CD14-positive monocyte (primary cell): ENCODE data around the gene SRGAP1. TPM values are rescaled to one million over a fixed set of nuclear protein-coding genes. Genes with fewer than 3 reads are reported as not detected.
A peak's percentile ranks its signal among the peaks of the same experiment; 100 is the strongest.

Source experiments
- DNase-seq, 3 donors: peaks; one replicate each; pipeline ENCODE4 v3.0.0-alpha.2; 2011 to 2022
- H2AFZ ChIP-seq: 2 replicates; pipeline ENCODE4 v1.6.0; 2012; ENCODE audit warnings: mild to moderate bottlenecking, low read depth, low read length, inconsistent platforms; ENCODE audit not compliant: insufficient read depth, poor library complexity, severe bottlenecking
- H3K27ac ChIP-seq, 2 donors: 1 replicate in 1 of 2; 2 replicates in 1 of 2; pipeline ENCODE4 v1.5.1; 2012 to 2013; ENCODE audit warnings: low read length in 2 of 2, control low read depth in 1 of 2, inconsistent platforms in 1 of 2, low read depth in 1 of 2, mild to moderate bottlenecking in 1 of 2
- H3K27me3 ChIP-seq, 2 donors: one replicate each; pipeline versions ENCODE4 v1.6.0 to v1.6.1; 2011 to 2013; ENCODE audit warnings: low read length in 2 of 2; ENCODE audit not compliant: control insufficient read depth in 2 of 2, insufficient read depth in 2 of 2
- H3K36me3 ChIP-seq, 2 donors: replicated peaks in 1 of 2; 1 replicate in 1 of 2; 2 replicates in 1 of 2; pipeline versions ENCODE4 v1.5.1 to v1.6.1; 2012 to 2013; ENCODE audit warnings: low read length in 2 of 2, control low read depth in 1 of 2, inconsistent platforms in 1 of 2, mild to moderate bottlenecking in 1 of 2; ENCODE audit not compliant: insufficient read depth in 2 of 2, control insufficient read depth in 1 of 2
- H3K4me1 ChIP-seq, 2 donors: 1 replicate in 1 of 2; 2 replicates in 1 of 2; pipeline versions ENCODE4 v1.5.1 to v1.6.1; 2012 to 2013; ENCODE audit warnings: low read length in 2 of 2, control low read depth in 1 of 2, inconsistent platforms in 1 of 2, mild to moderate bottlenecking in 1 of 2, moderate library complexity in 1 of 2; ENCODE audit not compliant: insufficient read depth in 2 of 2, control insufficient read depth in 1 of 2
- H3K4me2 ChIP-seq: replicated peaks from 2 replicates; pipeline ENCODE3; 2012; ENCODE audit warnings: low read length, moderate library complexity, mild to moderate bottlenecking; ENCODE audit not compliant: poor library complexity, severe bottlenecking; ENCODE audit errors: extremely low read depth
- H3K4me3 ChIP-seq, 3 experiments: fragments of 200-600 bp in 1 of 3; sonication (generic) in 1 of 3; replicated peaks in 1 of 3; 1 replicate in 2 of 3; 2 replicates in 1 of 3; pipeline ENCODE4 v1.5.1; 2011 to 2013; ENCODE audit warnings: low read length in 3 of 3, mild to moderate bottlenecking in 3 of 3, control low read depth in 2 of 3, low read depth in 2 of 3, inconsistent platforms in 1 of 3, moderate library complexity in 1 of 3
- H3K79me2 ChIP-seq: 2 replicates; pipeline ENCODE4 v1.6.0; 2012; ENCODE audit warnings: mild to moderate bottlenecking, control low read depth, inconsistent platforms, low read length, moderate library complexity; ENCODE audit not compliant: insufficient read depth
- H3K9ac ChIP-seq: 2 replicates; pipeline ENCODE4 v1.6.0; 2017; ENCODE audit warnings: low read length, mild to moderate bottlenecking; ENCODE audit not compliant: insufficient read depth, poor library complexity, severe bottlenecking
- H3K9me3 ChIP-seq, 2 donors: replicated peaks in 1 of 2; 1 replicate in 1 of 2; 2 replicates in 1 of 2; pipeline versions ENCODE4 v1.5.1 to v1.6.1; 2012 to 2013; ENCODE audit warnings: low read length in 2 of 2, control low read depth in 1 of 2; ENCODE audit not compliant: control insufficient read depth in 1 of 2, insufficient read depth in 1 of 2
- H4K20me1 ChIP-seq: 2 replicates; pipeline ENCODE4 v1.6.0; 2012; ENCODE audit warnings: mild to moderate bottlenecking, low read length, control low read depth, moderate library complexity; ENCODE audit not compliant: insufficient read depth
- H3K27ac Mint-ChIP-seq, 7 donors: one replicate each; pipeline ENCODE4 v1.8.0; 2020; ENCODE audit warnings: mild to moderate bottlenecking in 7 of 7, mixed read lengths in 7 of 7, moderate library complexity in 6 of 7, inconsistent platforms in 2 of 7
- H3K27me3 Mint-ChIP-seq, 3 donors: one replicate each; pipeline ENCODE4 v1.8.0; 2021 to 2022; ENCODE audit warnings: low read depth in 3 of 3, mild to moderate bottlenecking in 3 of 3, mixed read lengths in 3 of 3, moderate library complexity in 3 of 3, inconsistent platforms in 1 of 3
- H3K36me3 Mint-ChIP-seq, 2 donors: one replicate each; pipeline ENCODE4 v1.8.0; 2020; ENCODE audit warnings: mixed read lengths in 2 of 2, inconsistent platforms in 1 of 2, mild to moderate bottlenecking in 1 of 2
- H3K4me1 Mint-ChIP-seq: one replicate; pipeline ENCODE4 v1.8.0; 2020; ENCODE audit warnings: mild to moderate bottlenecking, mixed read lengths
- H3K4me3 Mint-ChIP-seq, 2 donors: one replicate each; pipeline ENCODE4 v1.8.0; 2020; ENCODE audit warnings: mild to moderate bottlenecking in 2 of 2, mixed read lengths in 2 of 2, moderate library complexity in 1 of 2
- H3K9me3 Mint-ChIP-seq, 7 donors: one replicate each; pipeline ENCODE4 v1.8.0; 2020 to 2022; ENCODE audit warnings: mixed read lengths in 7 of 7, mild to moderate bottlenecking in 6 of 7, moderate library complexity in 6 of 7, inconsistent platforms in 2 of 7
- CTCF ChIP-seq: fragments of 200-600 bp; IDR thresholded peaks from one replicate; pipeline ENCODE4 v1.8.0; 2022; ENCODE audit warnings: antibody characterized with exemption, mild to moderate bottlenecking
- WGBS: methylation state at CpG from one replicate; pipeline ENCODE4 v1.1.5; 2013; ENCODE audit warnings: missing lambda C conversion rate; ENCODE audit not compliant: insufficient coverage; 5-methylcytosine and 5-hydroxymethylcytosine counted together
- intact Hi-C, 2 donors: fragments of 100-400 bp; cut with micrococcal nuclease; formaldehyde crosslinking; loops; one replicate each; pipeline versions ENCODE4 v1.15.0 to v1.15.1; 2023
- polyA plus RNA-seq, 3 donors: library from polyadenylated mRNA; depleted of rRNA in 1 of 3; unstranded in 2 of 3; stranded (reverse) in 1 of 3; fragments of 300-500 nt in 2 of 3; fragments of >200 nt in 1 of 3; fragmentation: Illumina TruSeq in 2 of 3; gene quantifications; 1 replicate in 2 of 3; 2 replicates in 1 of 3; pipeline ENCODE4 v1.2.3, GENCODE V29; 2012 to 2021

The SRGAP1 gene
- polyA plus RNA-seq, 3 donors = 0.05 to 0.52 (median 0.07) TPM

- Mint-ChIP-seq H3K9me3 (no peaks in the 10 kb centered on the region), H3K4me3 (no peak overlapping the region), H3K36me3 (no peaks in the 10 kb centered on the region), H3K4me1 (peaks cover 37% of the 10 kb centered on the region), H3K27me3 (peaks cover 0 to 2% (median 2%) of the 10 kb centered on the region in 3 donors), H3K27ac (peak overlapping the region in 1 of 7 donors; percentile 58)
- no peak overlapping the region for H3K9ac ChIP-seq
- no peak overlapping the region for H3K4me3 ChIP-seq
- peaks cover 25 to 32% of the 10 kb centered on the region in 2 donors for H3K4me1 ChIP-seq
- WGBS = 95% methylated on average over 5 of the region's 5 CpGs
- no peaks in the 10 kb centered on the region for H3K9me3 ChIP-seq
- H3K4me2 ChIP-seq = no peak overlapping the region
- TF ChIP-seq CTCF = no peak
- H3K79me2 ChIP-seq = no peaks in the 10 kb centered on the region
- H2AFZ ChIP-seq = no peak overlapping the region
- intact Hi-C loops = loop anchor here in 1 of 2 donors (10.0 kb wide), 1 partner anchor 73 kb away; no protein-coding TSS in a partner anchor
- no peaks in the 10 kb centered on the region for H4K20me1 ChIP-seq
- H3K36me3 ChIP-seq = no peaks in the 10 kb centered on the region
- H3K27ac ChIP-seq = no peak overlapping the region
- H3K27me3 ChIP-seq = no peaks in the 10 kb centered on the region
- no peak for DNase-seq
Measured at GRCh38 chr12:63967358-63968145, 123.1 kb downstream of the SRGAP1 start.

GRCh38 chr12:63968673-63969072 lies 124.2 kb downstream of the SRGAP1 start:
- 100% methylated on average over 4 of the region's 6 CpGs for WGBS
- no peaks in the 10 kb centered on the region for H3K27me3 ChIP-seq
- peak overlapping the region in 1 of 7 donors; percentile 3 for H3K27ac Mint-ChIP-seq
- peaks cover 22 to 29% of the 10 kb centered on the region in 2 donors for H3K4me1 ChIP-seq
- no peak overlapping the region for H3K4me3 ChIP-seq
- no peak overlapping the region for H3K27ac ChIP-seq
- no peaks in the 10 kb centered on the region for H3K36me3 Mint-ChIP-seq
- intact Hi-C loops = loop anchor here in 1 of 2 donors (10.0 kb wide), 1 partner anchor 74 kb away; no protein-coding TSS in a partner anchor
- H4K20me1 ChIP-seq = no peaks in the 10 kb centered on the region
- peaks cover 0 to 2% (median 0%) of the 10 kb centered on the region in 3 donors for H3K27me3 Mint-ChIP-seq
- H3K9me3 Mint-ChIP-seq = no peaks in the 10 kb centered on the region
- DNase-seq = no peak
- H3K9ac ChIP-seq = no peak overlapping the region
- no peaks in the 10 kb centered on the region for H3K9me3 ChIP-seq
- H3K4me3 Mint-ChIP-seq = no peak overlapping the region
- no peaks in the 10 kb centered on the region for H3K36me3 ChIP-seq
- peaks cover 32% of the 10 kb centered on the region for H3K4me1 Mint-ChIP-seq
- H2AFZ ChIP-seq = no peak overlapping the region
- H3K4me2 ChIP-seq = no peak overlapping the region
- no peak for TF ChIP-seq CTCF
- H3K79me2 ChIP-seq = no peaks in the 10 kb centered on the region
